ENCODE measurements around the gene HDAC4.

HDAC4 gene

DNA sequence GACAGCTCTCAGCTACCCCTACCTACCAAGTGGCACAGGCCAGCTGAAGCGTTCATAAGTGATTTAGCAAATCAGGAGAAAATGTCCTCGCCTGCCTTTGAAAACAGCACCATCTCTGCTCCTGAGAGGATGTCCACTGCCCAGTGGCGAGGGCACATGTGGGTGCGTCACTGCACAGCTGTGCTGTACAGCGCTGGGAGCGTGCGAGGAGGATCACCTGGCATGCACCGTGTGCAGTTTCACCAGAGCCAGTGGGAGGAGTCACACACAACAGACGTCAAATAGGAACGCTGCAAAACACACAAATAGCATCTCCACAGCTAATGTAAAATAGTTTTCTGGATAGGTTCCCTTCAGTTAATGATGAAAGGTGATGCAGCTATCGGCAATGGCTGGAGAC, 154.1 kb downstream of the HDAC4 start:
- DNase-seq: no peak

DNA sequence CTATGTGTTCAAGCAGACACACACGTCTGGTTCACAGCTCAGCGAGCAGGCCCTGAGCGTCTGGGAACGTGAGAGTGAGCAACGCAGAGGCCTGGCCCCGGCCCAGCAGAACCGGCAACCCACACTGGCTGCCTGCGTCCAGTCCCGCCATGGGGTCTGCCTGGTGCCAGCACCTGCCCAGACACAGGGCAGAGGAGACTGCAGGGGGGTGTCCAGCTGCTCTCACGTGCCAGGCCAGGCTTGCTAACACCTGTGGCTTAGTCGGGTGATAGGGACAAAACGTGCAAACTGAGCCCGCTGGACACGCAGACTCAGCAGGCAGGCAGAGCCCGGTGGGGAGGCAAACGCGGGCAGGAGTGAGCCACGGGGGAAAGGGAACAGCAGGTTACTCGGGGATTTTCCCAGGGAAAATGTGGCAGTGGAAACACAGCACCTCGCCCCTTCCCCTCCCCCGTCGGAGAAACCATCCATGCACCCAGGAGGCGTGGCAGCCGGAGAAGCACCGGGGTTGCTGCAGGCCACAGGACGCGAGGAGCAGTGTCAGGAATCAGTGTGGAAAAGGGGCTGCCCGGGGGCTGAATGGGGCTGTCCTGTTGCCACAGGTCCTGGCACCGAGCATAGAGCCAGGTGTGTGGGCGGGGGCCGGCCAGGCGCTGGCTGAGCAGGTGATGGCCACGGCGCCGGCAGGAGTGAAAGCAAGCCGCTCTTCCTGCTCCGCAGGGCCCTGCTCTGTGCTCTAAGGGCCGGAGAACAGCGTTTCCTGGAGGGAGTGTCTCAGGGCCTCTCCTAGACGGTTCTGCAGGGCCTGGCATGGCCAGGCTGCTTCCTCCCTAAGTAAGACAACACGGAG, 154.7 kb downstream of the HDAC4 start:
- DNase-seq: no peak

DNA sequence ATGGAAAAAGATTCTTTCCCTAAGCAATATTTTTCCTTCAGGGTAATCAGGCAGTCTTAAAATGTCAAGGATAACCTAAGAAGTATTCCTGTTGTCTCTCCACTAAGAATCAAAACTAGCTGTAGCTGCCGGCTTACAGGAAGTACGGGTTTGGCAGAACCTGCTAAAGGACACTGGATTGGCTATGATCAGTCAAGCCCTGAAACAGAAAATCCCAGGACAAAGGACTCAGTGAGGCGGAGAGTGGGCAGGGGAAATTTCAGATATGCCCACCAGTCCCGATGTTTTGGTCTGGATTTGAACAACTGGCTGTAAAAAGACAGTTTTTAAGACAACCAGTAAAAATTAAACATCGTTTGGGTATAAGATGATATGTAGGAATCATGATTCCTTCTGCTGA, 155.7 kb downstream of the HDAC4 start:
- no peak for DNase-seq

DNA sequence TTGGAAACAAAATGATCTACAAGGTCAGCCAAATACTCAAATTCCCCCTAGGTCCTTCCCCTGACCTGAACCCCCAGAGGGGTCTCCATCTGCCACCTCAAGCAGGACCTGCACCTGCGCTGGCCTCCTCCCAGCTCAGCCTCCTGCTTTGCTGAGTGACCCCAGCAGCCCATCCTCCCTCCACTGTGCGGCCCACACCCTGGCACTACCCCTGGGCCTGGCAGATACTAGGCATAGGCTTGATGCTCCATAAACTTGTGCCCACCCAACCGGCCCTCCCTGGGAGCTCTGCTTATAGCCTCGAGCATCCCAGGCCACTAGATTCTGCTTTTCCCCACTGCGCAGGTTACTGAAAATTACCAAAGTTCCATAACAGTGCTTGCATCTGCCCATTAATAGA, 156.2 kb downstream of the HDAC4 start:
- DNase-seq: no peak

DNA sequence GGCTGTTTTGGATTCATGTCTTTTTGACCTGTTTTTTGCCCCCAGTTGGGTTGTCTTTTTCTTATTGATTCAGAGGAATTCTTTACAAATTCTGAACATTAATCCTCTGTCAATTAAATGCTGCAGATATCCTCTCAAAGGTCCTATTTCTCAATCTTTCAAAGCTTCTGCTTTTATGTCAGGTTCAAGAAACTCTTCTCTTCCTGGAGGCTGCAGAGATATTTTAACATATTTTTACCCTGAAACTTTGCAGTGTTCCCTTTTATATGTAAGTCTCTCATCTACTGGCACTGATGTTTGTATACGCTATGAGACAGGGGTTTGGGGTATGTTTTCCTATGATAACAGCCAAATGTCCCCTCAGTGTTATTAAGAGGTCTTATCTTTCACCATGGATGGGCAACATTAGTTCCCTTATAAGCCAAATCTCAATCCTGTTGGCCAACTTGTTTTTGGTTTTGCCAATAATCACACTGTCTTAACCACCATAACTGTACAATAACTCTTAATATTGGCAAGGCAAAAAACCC, 159.3 kb downstream of the HDAC4 start:
- DNase-seq: no peak

DNA sequence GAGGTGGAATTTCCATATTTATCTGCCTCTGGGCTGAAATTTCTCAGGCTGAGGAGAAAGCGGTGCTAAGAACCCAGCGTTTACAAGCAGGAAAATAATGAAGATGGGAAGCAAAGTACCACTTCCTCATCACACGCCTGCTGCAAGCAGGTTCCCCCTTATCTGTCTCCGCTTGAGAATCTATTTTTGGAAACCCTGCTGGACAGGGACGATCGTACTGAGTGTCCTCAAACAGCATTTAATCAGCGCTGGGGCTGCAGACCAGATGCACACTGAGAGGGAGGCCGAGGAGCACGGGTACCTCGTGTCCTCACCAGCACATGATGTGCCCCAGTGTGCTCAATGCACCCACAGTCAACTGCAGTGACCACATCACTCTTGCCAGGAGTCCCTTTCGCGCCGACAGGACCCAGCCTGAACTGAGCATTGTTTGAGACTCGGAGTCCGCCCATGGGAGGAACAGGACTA, 160.4 kb downstream of the HDAC4 start:
- DNase-seq: no peak

DNA sequence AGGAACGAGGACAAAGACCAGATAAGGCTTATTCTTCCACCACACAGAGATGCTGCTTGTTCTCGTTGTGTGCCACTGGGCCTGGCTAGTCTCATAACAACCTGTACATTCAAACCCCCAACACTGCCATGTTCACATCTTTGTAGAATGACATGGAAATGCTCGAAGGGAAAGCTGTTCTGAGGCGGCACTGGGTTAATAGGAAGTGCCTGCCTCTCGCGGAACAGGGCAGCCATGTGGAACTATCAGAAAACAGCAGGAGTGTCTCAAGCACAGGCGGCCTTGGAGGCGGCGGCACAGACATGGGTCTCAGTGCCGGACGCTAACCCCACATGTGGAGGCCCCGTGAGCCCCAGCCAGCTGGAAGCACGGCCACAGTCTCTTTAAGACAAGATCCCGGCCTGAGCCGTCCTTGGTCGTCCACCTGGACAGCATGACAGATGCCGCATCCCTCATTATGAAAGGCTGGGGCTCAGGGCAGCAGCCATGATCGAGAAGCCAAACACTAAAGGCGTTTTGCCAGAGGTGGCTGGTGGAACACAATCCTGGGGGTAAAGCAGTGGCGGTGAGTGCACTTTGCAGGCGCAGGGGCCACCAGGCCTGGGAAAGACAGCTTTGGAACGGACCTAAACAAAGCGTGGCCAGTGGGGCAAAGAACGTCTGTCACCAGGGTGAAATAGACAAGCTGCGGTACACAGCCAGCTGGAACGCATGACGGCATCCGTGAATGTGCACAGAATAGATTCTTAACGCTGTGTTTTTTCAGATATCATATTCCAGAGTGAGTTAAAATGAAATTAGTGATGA, 161.0 kb downstream of the HDAC4 start:
- DNase-seq: no peak

DNA sequence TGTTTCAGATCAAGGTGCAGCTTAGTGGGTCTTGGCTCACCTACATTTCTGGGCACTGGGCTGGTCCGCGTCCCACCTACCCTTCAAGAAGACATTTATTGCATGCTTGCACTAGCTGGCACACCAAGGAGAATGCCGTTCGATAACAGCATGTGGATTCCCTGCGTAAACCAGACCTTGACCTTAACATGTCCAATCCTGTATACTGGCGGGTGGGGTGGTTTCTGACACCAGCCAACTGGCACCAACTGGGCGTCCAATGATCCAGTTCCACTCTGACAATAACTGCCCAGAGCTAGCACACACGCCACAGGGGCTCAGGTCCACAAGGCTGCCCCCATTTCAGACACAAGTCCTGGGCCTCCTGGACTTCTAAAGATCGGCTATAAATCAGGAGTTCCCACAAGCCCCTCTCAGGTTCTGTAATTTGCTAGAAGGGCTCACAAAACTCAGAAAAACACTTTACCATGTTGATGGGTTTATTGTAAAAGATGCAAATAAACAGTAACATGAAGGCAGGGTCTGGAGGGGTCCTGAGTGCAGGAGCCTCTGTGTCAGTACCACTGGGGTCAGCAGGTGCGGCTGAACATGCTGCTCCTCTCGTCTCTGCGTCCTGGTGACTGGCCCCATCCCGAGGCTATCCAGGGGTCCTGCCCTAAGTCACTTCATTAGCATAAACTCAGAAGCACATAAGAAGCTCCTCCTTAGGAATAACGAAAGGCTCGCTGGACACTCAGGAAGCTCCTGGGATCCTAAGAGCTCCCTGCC, 161.8 kb downstream of the HDAC4 start:
- no peak for DNase-seq

DNA sequence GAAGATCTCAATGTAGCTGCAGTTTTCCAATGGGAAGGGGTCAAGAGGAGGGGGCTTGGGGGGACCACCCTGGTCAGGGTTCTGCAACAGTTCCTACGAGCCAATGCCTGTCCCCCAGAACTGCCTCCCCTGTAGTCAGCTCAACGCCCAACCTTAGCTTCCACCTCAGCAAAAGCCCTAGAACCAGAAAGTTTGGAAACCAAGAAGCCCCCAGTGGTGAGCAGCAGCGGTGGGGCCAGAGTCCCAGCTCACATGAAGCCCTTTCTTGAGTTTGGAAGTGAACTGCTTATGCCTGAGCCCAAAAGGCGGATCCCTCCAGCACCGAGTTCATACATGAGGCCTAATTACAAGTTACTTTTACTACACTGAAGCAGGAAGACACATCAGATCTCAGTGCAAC, 162.4 kb downstream of the HDAC4 start:
- no peak for DNase-seq

DNA sequence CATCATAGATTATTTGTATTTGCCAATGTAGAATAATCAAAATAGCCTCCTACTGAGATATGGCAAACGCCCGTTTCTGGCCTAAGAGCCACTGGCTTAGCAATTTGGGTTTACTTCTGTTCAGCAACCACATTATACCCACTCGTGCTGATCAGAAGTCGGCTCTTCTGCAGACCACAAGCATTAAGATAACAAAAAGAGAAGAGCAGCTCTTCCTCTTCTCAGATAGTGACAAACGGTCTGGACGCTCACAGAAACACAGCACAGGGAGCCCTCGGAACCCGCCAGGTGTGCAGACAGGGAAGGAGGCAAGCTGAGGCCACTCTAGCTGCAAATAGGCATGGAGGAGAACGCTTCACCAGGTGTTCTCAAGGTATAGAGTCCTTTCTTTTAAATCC, 164.0 kb downstream of the HDAC4 start:
- DNase-seq: no peak

DNA sequence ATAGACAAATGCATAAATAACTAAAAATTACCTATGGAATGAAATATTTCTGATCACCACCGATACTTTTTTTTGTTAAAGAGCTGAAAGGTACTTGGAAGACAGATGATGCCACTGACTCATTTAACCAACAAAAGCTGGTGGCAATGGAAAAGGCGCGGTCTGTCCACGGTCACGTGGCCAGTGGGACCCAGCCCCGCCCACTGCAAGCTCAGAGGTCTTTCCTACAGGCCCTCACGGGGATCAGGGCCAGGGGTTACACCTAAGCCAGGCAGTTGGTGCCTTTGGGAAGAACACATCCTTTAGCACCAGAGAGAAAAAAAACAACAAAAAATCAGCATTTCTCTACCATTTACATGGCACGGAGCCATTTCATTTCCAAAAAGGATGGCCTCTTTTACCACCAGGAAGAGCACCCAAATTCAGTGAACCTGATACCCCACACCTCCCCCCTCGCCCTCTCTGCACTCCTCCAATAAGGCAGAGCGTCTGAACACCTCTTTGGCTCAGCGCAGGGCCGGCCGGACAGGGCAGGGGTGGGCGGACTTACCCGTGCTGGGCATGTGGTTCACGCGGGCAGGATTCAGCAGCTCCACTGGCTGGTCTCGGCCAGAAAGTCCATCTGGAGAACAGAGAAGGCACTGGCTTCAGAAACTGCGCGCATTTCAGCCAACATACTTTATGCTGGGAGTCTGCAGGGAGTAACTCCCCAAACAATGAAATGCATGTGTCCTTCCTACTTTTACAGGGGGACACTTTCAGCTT, 164.6 kb downstream of the HDAC4 start:
- DNase-seq: no peak

DNA sequence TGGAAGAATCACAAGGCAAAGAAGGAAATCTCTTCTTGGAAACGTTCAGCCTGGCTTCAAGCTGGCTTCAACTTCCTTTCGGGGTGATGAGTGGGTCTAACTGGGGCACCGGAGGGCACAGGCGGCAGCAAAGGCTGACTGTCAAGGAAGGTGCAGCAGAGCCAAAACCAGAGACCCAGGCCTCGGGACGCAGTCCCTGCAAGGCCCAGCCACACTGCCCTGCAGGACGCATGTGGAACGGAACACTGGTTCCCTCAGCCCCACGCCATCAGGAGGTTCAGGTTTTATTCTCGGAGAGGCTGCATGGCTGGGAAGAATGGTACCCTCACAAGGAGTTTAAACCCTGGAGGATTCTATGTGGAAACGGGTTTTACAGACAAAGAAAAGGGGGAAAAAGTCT, 165.5 kb downstream of the HDAC4 start:
- no peak for DNase-seq

DNA sequence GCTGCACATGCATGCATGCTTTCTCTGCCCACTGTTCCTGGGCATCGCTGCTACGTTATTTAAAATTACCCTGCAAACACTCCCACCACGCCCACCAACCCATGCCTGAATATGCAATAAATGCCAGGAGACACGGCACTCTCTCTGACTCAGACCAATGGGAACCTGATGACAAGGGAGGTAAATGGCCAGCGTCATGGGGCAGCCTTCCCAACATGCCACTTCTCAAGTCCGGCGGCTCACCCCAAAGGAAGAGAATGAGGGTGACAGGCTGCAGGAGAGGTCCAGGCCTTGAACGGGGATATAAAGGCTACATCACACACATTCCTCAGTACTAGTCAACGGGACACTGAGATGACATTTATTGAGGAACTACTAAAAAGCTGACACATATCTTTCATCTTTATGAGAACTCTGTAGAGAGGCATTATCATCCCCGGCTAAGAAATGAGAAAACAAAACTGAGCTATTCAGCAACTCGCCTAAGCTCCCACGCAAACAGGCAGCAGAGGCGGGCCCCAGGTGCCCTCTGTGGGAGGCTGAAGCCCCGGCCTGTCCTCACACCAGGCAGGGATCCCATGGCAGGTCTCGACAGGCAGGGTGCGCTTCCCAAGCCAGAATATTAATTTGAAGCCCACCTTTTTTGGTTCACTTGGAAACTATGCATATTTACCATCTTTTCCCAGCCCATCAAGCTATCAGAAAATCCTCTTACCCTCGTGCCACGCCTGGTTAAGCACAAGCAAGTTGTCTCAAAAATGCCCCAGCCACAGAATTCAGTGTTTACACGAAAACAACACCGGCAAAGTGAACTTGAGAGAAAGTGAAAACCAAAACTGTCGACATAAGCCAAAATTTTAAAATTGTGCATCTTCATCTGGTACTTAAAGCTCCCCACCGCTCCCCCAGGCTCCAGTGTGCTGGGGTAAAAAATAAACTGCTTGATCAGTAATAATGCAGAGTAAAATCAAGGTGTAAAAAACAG, 166.3 kb downstream of the HDAC4 start:
- no peak for DNase-seq

DNA sequence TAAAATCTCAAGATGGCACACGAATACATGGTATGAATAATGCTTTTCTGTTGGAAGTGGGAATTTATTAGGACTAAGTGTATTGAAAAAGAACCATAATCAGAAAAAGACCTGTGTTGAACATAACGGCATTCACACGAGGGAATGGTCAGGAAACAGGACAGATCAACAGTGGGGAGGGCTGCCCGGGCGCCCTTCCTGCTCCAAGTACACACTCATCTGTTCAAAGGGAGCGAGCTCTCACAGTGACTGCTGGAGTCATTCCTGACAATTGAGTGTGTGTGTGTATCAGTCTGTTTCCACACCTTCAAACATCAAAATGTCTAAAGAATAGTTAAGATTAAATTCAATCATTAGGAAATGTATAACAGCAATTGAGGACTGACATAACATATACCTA, 167.2 kb downstream of the HDAC4 start:
- DNase-seq: no peak

DNA sequence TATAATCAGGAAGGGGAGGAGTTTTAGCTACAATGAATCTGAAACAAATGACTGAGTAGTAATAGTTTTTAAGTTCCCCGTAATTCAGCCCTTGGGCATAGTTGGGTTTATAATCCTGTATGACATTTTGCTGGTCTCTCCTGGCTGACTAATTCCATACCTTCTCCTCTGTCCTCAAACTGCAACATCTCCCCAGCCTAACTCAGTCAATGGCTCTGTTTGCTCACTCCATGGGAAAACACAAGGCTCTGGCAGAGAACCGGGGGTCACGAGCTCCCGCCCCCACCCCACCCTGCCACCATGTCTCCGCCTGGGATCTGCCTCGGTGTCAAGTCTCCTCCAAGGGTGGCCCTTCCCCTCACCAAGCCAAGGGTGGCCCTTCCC, 168.6 kb downstream of the HDAC4 start:
- no peak for DNase-seq

DNA sequence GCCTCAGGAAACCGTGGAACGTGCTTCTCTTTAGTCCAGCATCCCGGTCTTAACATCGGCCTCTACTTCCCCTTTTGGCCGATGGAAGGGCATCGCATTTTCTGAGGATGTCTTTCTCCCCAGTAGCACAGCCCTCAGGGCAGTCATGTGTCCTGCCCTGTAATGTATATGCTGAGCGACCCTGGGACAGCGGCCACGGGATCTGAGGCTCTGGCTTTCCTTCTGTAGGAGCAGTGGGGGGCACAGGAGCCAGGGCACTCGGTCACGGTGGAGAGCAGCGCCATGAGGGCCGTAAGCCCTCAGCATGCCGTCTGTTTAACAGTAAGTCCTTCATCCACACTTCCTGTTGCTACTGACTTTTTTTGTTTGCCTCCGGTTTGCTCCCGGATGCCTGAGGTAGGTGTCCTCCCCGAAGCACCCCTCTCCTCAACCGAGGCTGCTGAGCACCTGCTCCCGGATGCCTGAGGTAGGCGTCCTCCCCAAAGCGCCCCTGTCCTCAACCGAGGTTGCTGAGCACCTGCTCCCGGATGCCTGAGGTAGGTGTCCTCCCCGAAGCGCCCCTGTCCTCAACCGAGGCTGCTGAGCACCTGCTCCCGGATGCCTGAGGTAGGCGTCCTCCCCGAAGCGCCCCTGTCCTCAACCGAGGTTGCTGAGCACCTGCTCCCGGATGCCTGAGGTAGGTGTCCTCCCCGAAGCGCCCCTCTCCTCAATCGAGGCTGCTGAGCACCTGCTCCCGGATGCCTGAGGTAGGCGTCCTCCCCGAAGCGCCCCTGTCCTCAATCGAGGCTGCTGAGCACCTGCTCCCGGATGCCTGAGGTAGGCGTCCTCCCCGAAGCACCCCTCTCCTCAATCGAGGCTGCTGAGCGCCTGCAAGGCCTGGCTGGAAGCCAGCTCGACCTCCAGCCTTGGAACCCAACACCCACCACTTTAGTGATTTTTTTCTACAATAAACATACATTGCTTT, 169.3 kb downstream of the HDAC4 start:
- DNase-seq: no peak

DNA sequence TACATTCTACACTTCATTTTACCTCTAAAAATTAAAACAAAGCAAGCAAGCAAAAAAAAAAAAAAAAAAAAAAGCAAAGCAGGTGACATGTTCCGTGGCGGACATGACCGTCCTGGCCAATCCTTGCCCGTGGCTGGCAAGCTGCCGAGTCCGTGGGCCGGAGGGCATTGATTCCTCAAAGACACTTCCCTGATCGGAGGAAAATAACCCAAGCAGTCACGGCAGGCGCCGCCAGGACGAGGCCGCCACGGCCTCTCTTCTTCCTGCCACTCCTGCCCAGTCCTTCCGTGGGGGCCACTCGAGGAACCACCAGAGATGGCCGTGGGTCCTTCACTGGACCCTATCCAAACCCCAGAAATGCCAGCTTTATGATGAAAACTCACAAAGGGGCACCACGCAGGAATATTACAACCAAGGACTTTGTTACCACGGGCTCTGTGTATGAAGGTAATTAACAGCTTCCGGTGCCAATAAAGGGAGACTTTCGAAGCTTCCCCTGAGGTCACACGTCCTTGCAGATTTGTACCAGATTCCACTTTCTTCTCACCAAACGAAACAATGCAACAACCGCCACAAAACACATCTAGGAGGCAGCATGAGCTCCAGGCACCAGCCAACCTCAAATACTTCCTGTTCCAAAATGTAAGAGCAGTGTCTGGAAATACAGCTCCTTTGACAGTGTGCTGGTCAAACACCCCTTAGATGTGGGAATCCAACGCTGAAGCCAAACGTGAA, 170.3 kb downstream of the HDAC4 start:
- no peak for DNase-seq

DNA sequence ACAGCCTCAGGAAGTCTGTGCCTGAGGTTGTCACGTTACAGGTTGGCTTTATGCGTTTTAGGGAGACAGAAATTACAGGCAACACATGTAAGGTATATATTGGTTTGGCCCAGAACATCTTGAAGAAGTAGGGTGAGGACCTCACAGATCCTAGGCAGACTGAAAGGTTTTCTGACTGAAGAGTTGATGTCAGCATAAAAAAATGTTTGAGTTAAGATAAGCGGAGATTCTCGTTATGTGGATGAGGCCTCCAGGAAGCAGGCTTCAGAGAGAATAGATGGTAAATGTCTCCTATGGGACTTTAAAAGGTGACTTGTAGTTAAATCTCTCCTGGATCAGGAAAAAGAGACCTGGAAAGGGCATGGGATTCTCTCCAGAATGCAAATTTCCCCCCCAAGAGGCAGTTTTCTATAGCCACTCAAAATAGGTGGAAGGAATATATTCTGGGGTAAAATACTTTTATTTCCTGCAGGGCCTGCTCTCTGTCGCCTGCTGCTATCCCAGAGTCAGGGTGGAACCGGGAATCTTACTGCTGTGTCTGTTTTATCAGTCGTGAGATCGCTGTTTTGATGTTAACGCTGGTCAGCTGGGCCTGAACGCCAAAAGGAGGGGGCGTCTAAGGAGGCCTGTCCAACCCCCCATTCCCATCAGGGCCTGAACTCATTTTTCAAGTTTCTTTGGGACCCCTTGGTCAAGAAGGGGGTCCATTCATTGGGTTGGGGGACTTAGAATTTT, 171.1 kb downstream of the HDAC4 start:
- no peak for DNase-seq
